Measurements from ENCODE around the gene TCAF1.

GRCh38 chr7:143886826-143887477 is 15.0 kb downstream of the TCAF1 start:
- TF ChIP-seq CTCF (IDR thresholded peaks at IDR 0.05) (no peak), POLR2A (IDR thresholded peaks at IDR 0.05) (no peak)
